ENCODE measurements around the gene OFD1.

DNA sequence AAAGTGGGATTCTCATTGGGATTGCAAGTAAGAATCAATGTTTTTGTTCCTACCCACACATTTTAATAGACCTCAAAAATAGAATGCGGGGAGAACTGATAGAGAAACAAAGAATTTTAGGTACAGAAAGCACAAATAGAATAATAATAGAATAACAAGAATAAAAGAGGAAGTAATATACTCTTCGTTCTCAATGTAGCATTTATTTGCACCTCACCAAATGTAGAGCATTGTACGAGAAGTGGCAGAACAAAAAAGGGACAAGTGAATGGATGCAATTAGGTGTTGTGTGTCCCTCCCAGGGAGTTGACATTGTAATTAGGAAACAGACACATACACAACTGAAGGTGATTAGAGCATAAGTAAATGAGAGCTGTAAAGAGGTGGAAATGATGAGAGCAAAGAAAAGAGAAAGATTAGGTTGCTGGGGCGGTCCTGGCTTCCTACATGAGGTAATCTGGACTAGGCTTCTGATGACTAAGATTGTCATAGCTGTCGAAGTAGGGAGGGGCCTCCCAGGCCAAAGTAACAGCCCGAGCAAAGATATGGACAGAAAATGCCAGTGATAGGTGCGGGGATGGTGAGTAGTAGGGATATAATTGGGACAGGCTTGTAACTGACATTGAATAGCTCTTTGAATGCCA lies 35.2 kb upstream of the OFD1 start:
- no peak for TF ChIP-seq POLR2A (IDR thresholded peaks at IDR 0.05; ENCODE audit: low read length)
- TF ChIP-seq GATA1 (IDR thresholded peaks at IDR 0.05; ENCODE audit: low read depth, low read length), result no peak

All from erythroblast (primary cell).